ENCODE measurements around the gene WDR75. TPM values are rescaled to one million over a fixed set of nuclear protein-coding genes. Genes with fewer than 3 reads are reported as not detected.

The WDR75 gene
- total and polyA plus RNA-seq, 2 donors (not counting 3 experiments of a cell fraction or from before 2014, with no cell fraction given) = 17.4 to 44.8 TPM

DNA sequence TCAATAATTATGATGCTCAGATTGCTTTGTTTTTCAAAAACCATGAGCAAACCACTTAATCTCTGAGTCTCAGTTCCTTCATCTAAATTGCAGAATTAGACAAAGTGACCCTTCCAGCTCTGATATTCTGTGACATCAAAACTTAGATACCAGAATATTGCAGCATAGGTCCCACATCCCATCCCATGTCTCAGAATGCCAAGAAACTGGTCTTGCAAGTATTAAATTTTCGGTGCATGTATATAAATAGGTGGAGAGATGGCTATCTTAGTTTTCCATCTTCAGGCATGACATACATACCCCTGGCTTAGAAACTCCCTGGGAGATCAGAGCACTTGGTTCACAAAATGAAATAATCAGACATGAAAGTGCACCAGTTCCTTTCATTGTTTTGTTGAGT lies 39.8 kb downstream of the WDR75 start:
- DNase-seq (ENCODE audit: low read depth, low spot score) (no peak), FAIRE-seq (no peak)
- TF ChIP-seq, protein P1, sequence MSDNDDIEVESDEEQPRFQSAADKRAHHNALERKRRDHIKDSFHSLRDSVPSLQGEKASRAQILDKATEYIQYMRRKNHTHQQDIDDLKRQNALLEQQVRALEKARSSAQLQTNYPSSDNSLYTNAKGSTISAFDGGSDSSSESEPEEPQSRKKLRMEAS (IDR thresholded peaks at IDR 0.05; ENCODE audit: insufficient read depth, insufficient read length) = no peak
- TF ChIP-seq GATA2 (IDR thresholded peaks at IDR 0.05; ENCODE audit: insufficient read depth, insufficient read length, low read depth, low read length) (no peak), EZH2 (IDR thresholded peaks at IDR 0.05; ENCODE audit: borderline replicate concordance, low read depth, low read length, severe bottlenecking) (no peak), POLR2AphosphoS5 (IDR thresholded peaks at IDR 0.05; ENCODE audit: insufficient read depth, low read depth, low read length) (no peak), JUN (IDR thresholded peaks at IDR 0.05; ENCODE audit: borderline replicate concordance, insufficient read depth, insufficient read length, low read depth) (no peak), MYC (IDR thresholded peaks at IDR 0.05; ENCODE audit: low read depth, low read length) (no peak)
- TF ChIP-seq, protein P2, sequence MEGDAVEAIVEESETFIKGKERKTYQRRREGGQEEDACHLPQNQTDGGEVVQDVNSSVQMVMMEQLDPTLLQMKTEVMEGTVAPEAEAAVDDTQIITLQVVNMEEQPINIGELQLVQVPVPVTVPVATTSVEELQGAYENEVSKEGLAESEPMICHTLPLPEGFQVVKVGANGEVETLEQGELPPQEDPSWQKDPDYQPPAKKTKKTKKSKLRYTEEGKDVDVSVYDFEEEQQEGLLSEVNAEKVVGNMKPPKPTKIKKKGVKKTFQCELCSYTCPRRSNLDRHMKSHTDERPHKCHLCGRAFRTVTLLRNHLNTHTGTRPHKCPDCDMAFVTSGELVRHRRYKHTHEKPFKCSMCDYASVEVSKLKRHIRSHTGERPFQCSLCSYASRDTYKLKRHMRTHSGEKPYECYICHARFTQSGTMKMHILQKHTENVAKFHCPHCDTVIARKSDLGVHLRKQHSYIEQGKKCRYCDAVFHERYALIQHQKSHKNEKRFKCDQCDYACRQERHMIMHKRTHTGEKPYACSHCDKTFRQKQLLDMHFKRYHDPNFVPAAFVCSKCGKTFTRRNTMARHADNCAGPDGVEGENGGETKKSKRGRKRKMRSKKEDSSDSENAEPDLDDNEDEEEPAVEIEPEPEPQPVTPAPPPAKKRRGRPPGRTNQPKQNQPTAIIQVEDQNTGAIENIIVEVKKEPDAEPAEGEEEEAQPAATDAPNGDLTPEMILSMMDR (IDR thresholded peaks at IDR 0.05; ENCODE audit: extremely low read depth in 1 of 2, insufficient read depth in 1 of 2, low read depth in 1 of 2, low read length in 2 of 2) = no peak
- no TSS peak for BruUV-seq (replicated peaks)
- Histone ChIP-seq H3K79me2 (ENCODE audit: control insufficient read depth, insufficient read depth, low read length) (no peaks in the 10 kb centered on the region), H3K36me3 (ENCODE audit: control insufficient read depth in 2 of 2, extremely low read depth in 1 of 2, insufficient read depth in 2 of 2, low read length in 2 of 2) (no peaks in the 10 kb centered on the region), H3K27me3 (ENCODE audit: control insufficient read depth in 2 of 2, insufficient read depth in 2 of 2, low read length in 2 of 2) (no peaks in the 10 kb centered on the region), H3K9me1 (replicated peaks; ENCODE audit: control insufficient read depth, extremely low read depth, insufficient read depth, low read length) (no peaks in the 10 kb centered on the region), H3K4me3 (replicated peaks in 1 of 3; ENCODE audit: insufficient read depth in 1 of 3, low read depth in 1 of 3, low read length in 3 of 3) (no peak overlapping the region), H3K9me3 (replicated peaks; ENCODE audit: control insufficient read depth, insufficient read depth, low read length) (no peaks in the 10 kb centered on the region), H3K9ac (replicated peaks; ENCODE audit: extremely low read depth, insufficient read depth, low read length) (no peak overlapping the region), H3K27ac (ENCODE audit: insufficient read depth, low read depth, low read length) (no peak overlapping the region), H4K20me1 (replicated peaks; ENCODE audit: control insufficient read depth, extremely low read depth, insufficient read depth, low read length) (no peaks in the 10 kb centered on the region), H2AFZ (ENCODE audit: low read depth, low read length) (no peak overlapping the region), H3K4me1 (ENCODE audit: control insufficient read depth, extremely low read depth, insufficient read depth, low read length) (no peaks in the 10 kb centered on the region), H3K4me2 (ENCODE audit: insufficient read depth, low read length) (no peak overlapping the region)
- dilution Hi-C loops (cut with MboI; ENCODE audit: extremely low pct_ligation_motif_present, low sequenced_read_pairs) = no loop called here
- intact Hi-C loops (cut with micrococcal nuclease) = no loop called here
- ChIA-PET POLR2A (no interaction called here), CTCF (interaction anchor here (1.1 to 1.3 kb wide), 2 partner anchors 13 to 152 kb away, joined by 3 read pairs; no protein-coding TSS in a partner anchor)

Data from endothelial cell of umbilical vein (primary cell).